AG04450 (cell line): ENCODE data around the gene RNF207. TPM values are rescaled to one million over a fixed set of nuclear protein-coding genes. Genes with fewer than 3 reads are reported as not detected.

Experiments
- CTCF ChIA-PET: fragments of 300-600, 350-600 bp; formaldehyde crosslinking; extraction: SDS; loops from one replicate; lab custom pipeline; 2022; ENCODE audit warnings: antibody characterized with exemption, inconsistent platforms; lab: Charles Lee
- POLR2A ChIA-PET: fragments of 350-600 bp; formaldehyde crosslinking; extraction: SDS; loops from one replicate; lab custom pipeline; 2021; ENCODE audit warnings: antibody characterized with exemption, inconsistent platforms; lab: Yijun Ruan, JAX
- DNase-seq: peaks from one replicate; pipeline ENCODE4 v3.0.0-alpha.2; 2011; ENCODE audit warnings: low read depth, low spot score
- H3K27ac ChIP-seq: one replicate; pipeline ENCODE4 v1.5.1; 2012; ENCODE audit warnings: low read depth, low read length, control low read depth
- H3K27me3 ChIP-seq: one replicate; pipeline ENCODE4 v1.6.0; 2012; ENCODE audit warnings: low read length; ENCODE audit not compliant: control insufficient read depth, insufficient read depth
- H3K4me3 ChIP-seq: 2 replicates; pipeline ENCODE4 v1.5.1; 2011; ENCODE audit warnings: mild to moderate bottlenecking, low read depth, low read length, control low read depth
- H3K9me3 ChIP-seq: 2 replicates; pipeline ENCODE4 v1.5.1; 2012; ENCODE audit warnings: low read length; ENCODE audit not compliant: control insufficient read depth, insufficient read depth
- CTCF ChIP-seq: IDR thresholded peaks from 2 replicates; pipeline ENCODE4 v1.5.1; 2011; ENCODE audit warnings: low read depth, low read length, control low read depth, inconsistent platforms
- polyA plus RNA-seq: library from polyadenylated mRNA; depleted of rRNA; stranded (reverse); fragments of >200 nt; gene quantifications from 2 replicates; pipeline ENCODE4 v1.2.3, GENCODE V29; 2011

The RNF207 gene
- polyA plus RNA-seq, 1 experiment: 7.2 TPM

GRCh38 chr1:6172549-6172948 lies 33.4 kb upstream of the RNF207 start:
- TF ChIP-seq CTCF: no peak
- POLR2A ChIA-PET: no interaction called here
- Histone ChIP-seq H3K27ac (no peak overlapping the region), H3K9me3 (no peaks in the 10 kb centered on the region; the same call in 1 of the 2 replicates), H3K4me3 (no peak overlapping the region), H3K27me3 (peaks cover 18% of the 10 kb centered on the region)
- CTCF ChIA-PET: no interaction called here
- no peak for DNase-seq

GRCh38 chr1:6174621-6175410 lies 31.1 kb upstream of the RNF207 start:
- no peak overlapping the region for H3K27ac ChIP-seq
- CTCF ChIA-PET: no interaction called here
- no peak for DNase-seq
- no peak overlapping the region for H3K4me3 ChIP-seq
- POLR2A ChIA-PET: no interaction called here
- H3K9me3 ChIP-seq: no peaks in the 10 kb centered on the region; the same call in 1 of the 2 replicates
- peaks cover 30% of the 10 kb centered on the region for H3K27me3 ChIP-seq
- no peak for TF ChIP-seq CTCF

- H3K27ac ChIP-seq: no peak overlapping the region
- ChIA-PET POLR2A (no interaction called here), CTCF (no interaction called here)
- no peak for TF ChIP-seq CTCF
- H3K4me3 ChIP-seq: no peak overlapping the region
- DNase-seq: no peak
- H3K27me3 ChIP-seq: peaks cover 30% of the 10 kb centered on the region
- no peaks in the 10 kb centered on the region; the same call in 1 of the 2 replicates for H3K9me3 ChIP-seq
These were observed 30.5 kb upstream of the RNF207 start for GRCh38 chr1:6175411-6175828.

GRCh38 chr1:6176779-6177178 lies 29.1 kb upstream of the RNF207 start:
- peaks cover 38% of the 10 kb centered on the region for H3K27me3 ChIP-seq
- DNase-seq: no peak
- no peak overlapping the region for H3K27ac ChIP-seq
- no peak for TF ChIP-seq CTCF
- ChIA-PET POLR2A (no interaction called here), CTCF (interaction anchor here (1.3 kb wide), 1 partner anchor 9 kb away, joined by 6 read pairs; no protein-coding TSS in a partner anchor)
- H3K4me3 ChIP-seq: no peak overlapping the region
- no peaks in the 10 kb centered on the region; the same call in 1 of the 2 replicates for H3K9me3 ChIP-seq

GRCh38 chr1:6177681-6178380 lies 28.1 kb upstream of the RNF207 start:
- ChIA-PET CTCF (no interaction called here), POLR2A (no interaction called here)
- TF ChIP-seq CTCF: no peak
- DNase-seq: no peak
- Histone ChIP-seq H3K4me3 (no peak overlapping the region), H3K27me3 (peaks cover 38% of the 10 kb centered on the region), H3K9me3 (no peaks in the 10 kb centered on the region; the same call in 1 of the 2 replicates), H3K27ac (no peak overlapping the region)
